ENCODE measurements around the gene GPS2. TPM values are rescaled to one million over a fixed set of nuclear protein-coding genes. Genes with fewer than 3 reads are reported as not detected.
"Not testable (repeated sequence)": the region's sequence is repeated elsewhere in the genome, so short reads cannot be mapped to it uniquely, and the experiment has no call there.

The GPS2 gene
- total RNA-seq, 2 experiments from 2014 or later, result 31.8 to 36.8 TPM

DNA sequence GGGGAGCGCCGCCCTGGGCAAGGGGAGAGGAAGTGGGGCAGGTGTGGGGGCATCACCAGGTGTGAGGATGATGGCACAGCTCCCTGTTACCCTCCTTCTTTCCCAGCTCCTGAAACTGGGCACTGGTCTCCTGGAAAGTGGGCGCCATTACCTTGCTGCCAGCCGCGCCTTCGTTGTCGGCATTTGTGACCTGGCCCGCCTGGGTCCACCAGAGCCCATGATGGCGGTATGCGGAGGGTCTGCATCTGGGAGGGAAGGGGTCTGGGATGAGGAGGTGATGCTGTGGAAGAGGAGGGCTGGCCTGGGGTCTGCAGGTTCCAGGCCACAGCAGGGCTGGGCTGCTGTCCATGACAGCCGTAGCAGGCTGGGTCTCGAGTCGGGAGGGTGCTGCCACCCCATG lies 26.7 kb upstream of the GPS2 start:
- no peak for TF ChIP-seq CTCF (IDR thresholded peaks at IDR 0.05)
- Mint-ChIP-seq H3K27me3 (no peaks in the 10 kb centered on the region), H3K4me1 (ENCODE audit: low read depth) (peaks cover 21% of the 10 kb centered on the region), H3K4me3 (no peak overlapping the region), H3K27ac (no peak overlapping the region), H3K9me3 (no peaks in the 10 kb centered on the region), H3K36me3 (ENCODE audit: low read depth) (peaks cover 49% of the 10 kb centered on the region)
- ATAC-seq, result no peak
- CTCF ChIA-PET, result interaction anchor here (1.0 to 6.3 kb wide), 3 partner anchors 12 to 219 kb away, joined by 3 to 50 read pairs (median 4); partner anchors contain the start of gene NEURL4
- intact Hi-C loops (cut with micrococcal nuclease), result no loop called here
- DNase-seq, result no peak
- POLR2A ChIA-PET, result interaction anchor here (1.0 to 2.1 kb wide), 5 partner anchors 9 to 34 kb away, joined by 3 to 10 read pairs (median 6); partner anchors contain the start of gene NEURL4

DNA sequence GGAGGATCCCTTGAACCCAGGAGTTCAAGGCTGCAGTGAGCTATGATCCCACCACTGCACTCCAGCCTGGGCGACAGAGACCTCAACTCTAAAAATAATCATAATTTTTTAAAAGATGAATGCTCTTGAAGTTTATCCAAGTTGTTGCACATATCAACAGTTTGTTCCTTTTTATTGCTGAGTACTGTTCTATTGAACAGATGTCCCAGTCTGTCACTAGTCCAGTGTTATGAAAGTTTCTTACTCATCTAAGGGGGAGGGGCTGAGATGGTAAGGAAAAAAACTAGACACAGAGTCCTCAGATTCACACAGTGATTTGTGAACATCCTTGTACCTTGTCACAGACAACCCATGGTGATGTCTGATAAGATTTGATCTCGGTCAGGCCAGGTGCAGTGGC lies 25.0 kb upstream of the GPS2 start:
- Mint-ChIP-seq H3K4me3 (no peak overlapping the region), H3K9me3 (no peaks in the 10 kb centered on the region), H3K36me3 (ENCODE audit: low read depth) (peaks cover 43% of the 10 kb centered on the region), H3K27ac (no peak overlapping the region), H3K4me1 (ENCODE audit: low read depth) (peaks cover 30% of the 10 kb centered on the region), H3K27me3 (no peaks in the 10 kb centered on the region)
- intact Hi-C loops (cut with micrococcal nuclease), result no loop called here
- no peak for DNase-seq
- no peak for ATAC-seq
- no peak for TF ChIP-seq CTCF (IDR thresholded peaks at IDR 0.05)
- POLR2A ChIA-PET, result interaction anchor here (7.8 kb wide), 1 partner anchor 8 kb away, joined by 76 read pairs; the partner anchor contains the start of gene KCTD11
- CTCF ChIA-PET, result interaction anchor here (3.2 kb wide), 1 partner anchor 9 kb away, joined by 8 read pairs; no protein-coding TSS in a partner anchor

DNA sequence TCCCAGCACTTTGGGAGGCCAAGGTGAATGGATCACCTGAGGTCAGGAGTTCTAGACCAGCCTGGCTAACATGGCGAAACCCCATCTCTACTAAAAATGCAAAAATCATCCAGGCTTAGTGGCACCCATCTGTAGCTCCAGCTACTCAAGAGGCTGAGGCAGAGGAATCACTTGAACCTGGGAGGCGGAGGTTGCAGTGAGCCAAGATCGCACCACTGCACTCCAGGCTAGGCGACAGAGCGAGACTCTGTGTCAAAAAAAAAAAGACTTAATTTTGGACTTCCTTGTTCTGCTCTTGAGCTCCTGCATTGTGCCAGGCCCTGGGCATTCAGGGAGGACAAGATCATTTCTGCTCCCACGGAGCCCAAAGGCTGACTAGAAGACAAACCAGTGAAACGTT lies 22.4 kb upstream of the GPS2 start:
- ChIA-PET POLR2A (interaction anchor here (0.6 to 7.8 kb wide), 8 partner anchors 11 to 119 kb away, joined by 3 to 87 read pairs (median 3); partner anchors contain the start of genes DVL2, GPS2 and KCTD11), CTCF (interaction anchor here (1.0 to 6.3 kb wide), 10 partner anchors 9 to 350 kb away, joined by 3 to 60 read pairs (median 6); partner anchors contain the start of genes GPS2, SLC2A4 and TP53)
- DNase-seq; H3K9me3 Mint-ChIP-seq; intact Hi-C loops (cut with micrococcal nuclease); ATAC-seq; H3K27me3 Mint-ChIP-seq: not testable (repeated sequence)
- Mint-ChIP-seq H3K27ac (peak overlapping the region; percentile 93), H3K36me3 (ENCODE audit: low read depth) (peaks cover 31% of the 10 kb centered on the region), H3K4me3 (peak overlapping the region; percentile 89), H3K4me1 (ENCODE audit: low read depth) (peaks cover 40% of the 10 kb centered on the region)

GRCh38 chr17:7336240-7337175 lies 21.3 kb upstream of the GPS2 start, which contains the start of gene ACAP1:
Gene ACAP1, plus strand, starts transcription at chr17:7336529. Its CDS starts 206 bp downstream, at chr17:7336735.
- Mint-ChIP-seq H3K9me3 (no peaks in the 10 kb centered on the region), H3K4me3 (peak within 1 kb of the TSS; percentile 89), H3K4me1 (ENCODE audit: low read depth) (peaks cover 47% of the 10 kb centered on the region), H3K27me3 (no peaks in the 10 kb centered on the region), H3K36me3 (ENCODE audit: low read depth) (peaks cover 29% of the 10 kb centered on the region), H3K27ac (peak within 1 kb of the TSS; percentile 93)
- ATAC-seq (peak; percentile 94), DNase-seq (peak; percentile 93)
- TF ChIP-seq CTCF (IDR thresholded peaks at IDR 0.05), result no peak
- intact Hi-C loops (cut with micrococcal nuclease), result no loop called here
- ChIA-PET CTCF (interaction anchor here (0.9 to 6.3 kb wide), 13 partner anchors 8 to 351 kb away, joined by 3 to 60 read pairs (median 6); partner anchors contain the start of genes GPS2, SLC2A4, SOX15 and TMEM95), POLR2A (interaction anchor here (0.6 to 7.8 kb wide), 16 partner anchors 7 to 350 kb away, joined by 3 to 87 read pairs (median 3); partner anchors contain the start of genes ACADVL, DLG4, DVL2 and GPS2)

- ChIA-PET CTCF (interaction anchor here (0.9 to 6.3 kb wide), 5 partner anchors 11 to 22 kb away, joined by 3 to 60 read pairs (median 21); partner anchors contain the start of gene TMEM95), POLR2A (interaction anchor here (0.9 to 7.8 kb wide), 14 partner anchors 8 to 351 kb away, joined by 3 to 87 read pairs (median 4); partner anchors contain the start of genes ACADVL, DLG4, GPS2 and KCTD11)
- ATAC-seq; intact Hi-C loops (cut with micrococcal nuclease); DNase-seq; H3K9me3 Mint-ChIP-seq; H3K27me3 Mint-ChIP-seq: not testable (repeated sequence)
- peaks cover 27% of the 10 kb centered on the region for H3K36me3 Mint-ChIP-seq (ENCODE audit: low read depth)
- H3K27ac Mint-ChIP-seq, result peak overlapping the region; percentile 93
- H3K4me3 Mint-ChIP-seq, result peak overlapping the region; percentile 89
- peaks cover 47% of the 10 kb centered on the region for H3K4me1 Mint-ChIP-seq (ENCODE audit: low read depth)
These were observed 20.6 kb upstream of the GPS2 start for GRCh38 chr17:7335765-7336164.
